NCI-H146 (cell line): Measurements from ENCODE around the gene UGT1A8.
"Not testable (repeated sequence)": the region's sequence is repeated elsewhere in the genome, so short reads cannot be mapped to it uniquely, and the experiment has no call there.

ENCODE experiments used
- DNase-seq: peaks from one replicate; lab custom pipeline; 2025; lab: John Stamatoyannopoulos, UW

UGT1A8 gene

DNA sequence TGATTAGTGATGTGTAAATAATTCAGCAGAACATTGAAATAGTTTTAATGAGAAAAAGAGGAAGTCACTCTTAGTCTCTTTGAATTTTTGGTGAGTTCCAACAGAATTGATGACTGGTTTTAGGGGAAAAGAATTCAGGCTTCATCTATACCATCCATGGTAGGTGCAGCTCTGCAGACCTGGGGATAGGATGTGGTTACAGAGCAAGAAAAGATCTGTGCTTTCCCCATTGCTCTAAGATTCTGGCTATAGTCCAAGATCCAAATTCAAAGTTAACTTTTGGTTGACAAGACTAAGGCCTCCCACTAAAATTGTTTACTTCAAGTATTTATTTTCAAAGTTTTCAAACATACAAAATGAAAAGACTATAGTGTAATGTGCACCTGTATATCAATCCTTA, 22.4 kb downstream of the UGT1A8 start:
- no peak for DNase-seq

GRCh38 chr2:233643128-233643527, 25.7 kb downstream of the UGT1A8 start:
- no peak for DNase-seq

DNA sequence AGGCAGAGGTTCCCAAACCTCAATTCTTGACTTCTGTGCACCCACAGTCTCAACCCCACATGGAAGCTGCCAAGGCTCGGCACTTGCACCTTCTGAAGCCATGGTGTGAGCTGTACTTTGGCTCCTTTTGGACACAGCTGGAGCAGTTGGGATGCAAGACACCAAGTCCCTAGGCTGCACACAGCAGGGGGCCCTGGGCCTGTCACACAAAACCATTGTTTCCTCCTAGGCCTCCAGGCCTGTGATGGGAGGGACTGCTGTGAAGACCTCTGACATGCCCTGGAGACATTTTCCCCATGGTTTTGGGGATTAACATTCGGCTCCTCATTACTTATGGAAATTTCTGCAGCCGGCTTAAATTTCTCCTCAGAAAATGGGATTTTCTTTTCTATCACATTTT, 28.6 kb downstream of the UGT1A8 start:
- not testable (repeated sequence) for DNase-seq

DNA sequence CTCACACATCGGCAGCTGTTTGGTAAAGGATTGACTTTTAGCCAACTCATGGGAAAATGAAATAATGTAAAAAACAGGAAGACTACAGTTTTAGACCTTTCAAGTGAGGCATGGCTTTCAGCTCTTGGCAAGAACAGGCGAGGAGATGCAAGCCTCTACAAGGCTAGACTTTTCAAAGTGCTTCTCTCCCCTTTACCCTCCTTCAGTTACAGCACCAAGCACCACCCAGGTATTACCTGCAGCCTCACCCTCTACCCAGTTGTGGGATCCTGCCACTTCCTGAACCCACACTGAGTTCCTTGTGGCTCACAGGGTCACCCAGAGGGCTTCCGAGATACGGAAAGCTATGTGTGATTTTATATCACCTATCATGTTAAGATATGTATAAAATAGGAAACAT, 33.5 kb downstream of the UGT1A8 start:
- DNase-seq = no peak

- DNase-seq = no peak
These were observed 34.0 kb downstream of the UGT1A8 start for GRCh38 chr2:233651430-233651829.

- no peak for DNase-seq
These were observed 37.1 kb downstream of the UGT1A8 start for GRCh38 chr2:233654501-233654900.

- DNase-seq = no peak
These were observed 37.6 kb downstream of the UGT1A8 start for GRCh38 chr2:233655043-233655442.

DNA sequence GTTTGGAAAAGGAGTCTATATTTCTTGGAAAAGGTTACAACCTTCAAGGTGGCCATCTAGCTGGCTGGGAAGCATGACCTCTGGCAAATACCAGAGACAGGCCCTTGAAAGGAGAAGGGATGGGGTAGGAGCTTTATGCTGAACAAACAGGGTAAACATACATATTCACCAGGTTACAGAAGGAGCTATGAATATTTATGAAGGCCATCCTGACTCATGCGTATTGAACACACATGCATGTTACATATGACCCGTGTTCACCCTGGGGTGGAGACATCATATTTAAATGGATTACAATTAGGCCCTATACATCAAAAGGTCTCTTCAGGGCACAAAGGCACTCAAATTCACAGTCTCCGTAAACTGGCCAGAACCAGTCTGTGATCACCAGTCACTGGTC, 38.5 kb downstream of the UGT1A8 start:
- not testable (repeated sequence) for DNase-seq

GRCh38 chr2:233656443-233656842, 39.0 kb downstream of the UGT1A8 start:
- no peak for DNase-seq

- DNase-seq = no peak
These were observed 41.2 kb downstream of the UGT1A8 start for GRCh38 chr2:233658610-233659009.

- DNase-seq = no peak
These were observed 46.5 kb downstream of the UGT1A8 start for GRCh38 chr2:233663911-233664310.

GRCh38 chr2:233668605-233669260, 51.3 kb downstream of the UGT1A8 start:
- DNase-seq = no peak

DNA sequence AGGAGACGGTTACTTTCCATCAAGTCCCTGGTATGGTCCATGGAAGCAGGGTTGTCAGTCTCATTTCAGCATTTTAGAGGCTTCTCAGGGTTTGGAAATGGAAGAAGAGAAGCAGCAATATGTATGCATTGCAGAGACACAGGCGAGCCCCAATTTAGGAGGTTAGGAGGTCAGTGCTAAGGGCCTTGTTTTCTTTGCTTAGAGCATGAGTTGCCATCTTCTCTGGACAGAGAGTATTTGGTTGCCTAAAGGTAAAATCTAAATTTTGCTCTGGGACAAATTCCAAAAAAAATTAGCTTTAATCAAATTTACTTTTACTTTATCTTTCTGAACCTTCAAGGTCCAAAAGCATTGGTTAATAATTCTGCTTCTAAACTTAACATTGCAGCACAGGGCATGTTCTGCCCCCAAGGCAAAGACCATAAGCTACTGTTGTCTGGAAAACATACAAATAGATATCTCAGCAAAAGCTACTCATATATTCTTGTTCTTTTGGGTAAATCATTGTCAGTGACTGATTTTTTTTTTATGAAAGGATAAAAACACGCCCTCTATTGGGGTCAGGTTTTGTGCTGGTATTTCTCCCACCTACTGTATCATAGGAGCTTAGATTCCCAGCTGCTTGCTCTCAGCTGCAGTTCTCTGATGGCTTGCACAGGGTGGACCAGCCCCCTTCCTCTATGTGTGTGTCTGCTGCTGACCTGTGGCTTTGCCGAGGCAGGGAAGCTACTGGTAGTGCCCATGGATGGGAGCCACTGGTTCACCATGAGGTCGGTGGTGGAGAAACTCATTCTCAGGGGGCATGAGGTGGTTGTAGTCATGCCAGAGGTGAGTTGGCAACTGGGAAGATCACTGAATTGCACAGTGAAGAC, 54.1 kb downstream of the UGT1A8 start, which contains the start of gene UGT1A9:
Gene UGT1A9, plus strand, starts transcription at position 609 of the 872 bp plus-strand sequence. Its CDS starts 37 bp downstream, at position 646.
- no peak for DNase-seq

DNA sequence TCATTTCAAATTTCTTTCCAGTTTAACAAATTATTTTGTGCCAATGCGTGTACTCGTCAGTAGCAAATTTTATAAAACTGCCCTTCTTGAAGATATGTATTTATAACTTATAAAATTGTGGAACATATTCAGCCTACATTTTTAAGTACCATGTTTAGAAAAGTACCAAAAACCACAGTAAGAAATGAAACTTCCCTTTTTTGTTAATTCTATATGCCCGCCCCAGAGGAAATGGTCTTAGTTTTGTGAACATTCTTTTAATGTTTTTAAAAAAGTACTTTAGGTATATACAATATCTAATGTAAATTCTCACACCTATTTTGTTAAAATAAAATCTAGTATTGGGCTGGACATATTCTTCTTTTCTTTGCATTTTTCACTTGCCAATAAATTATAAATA, 55.5 kb downstream of the UGT1A8 start:
- DNase-seq = no peak

DNA sequence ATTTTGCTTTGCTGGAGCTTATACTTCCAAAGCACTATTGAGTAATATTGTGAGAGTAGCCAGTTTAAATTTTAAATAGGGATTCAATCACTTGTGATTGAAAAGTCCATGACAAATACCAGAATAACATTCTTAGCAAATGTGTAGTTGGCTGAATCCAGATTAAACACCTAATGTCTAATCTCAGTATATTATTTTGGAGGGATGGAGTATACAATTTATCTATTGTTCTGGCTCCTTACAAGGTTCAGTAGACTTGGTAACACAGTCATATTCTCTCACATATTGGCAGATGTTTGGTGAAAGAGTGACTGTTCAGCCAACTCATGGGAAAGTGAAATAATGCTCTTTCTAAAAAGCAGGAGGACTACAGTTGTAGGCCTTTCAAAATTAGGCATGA, 56.5 kb downstream of the UGT1A8 start:
- no peak for DNase-seq

GRCh38 chr2:233674314-233674713, 56.9 kb downstream of the UGT1A8 start:
- DNase-seq = no peak

DNA sequence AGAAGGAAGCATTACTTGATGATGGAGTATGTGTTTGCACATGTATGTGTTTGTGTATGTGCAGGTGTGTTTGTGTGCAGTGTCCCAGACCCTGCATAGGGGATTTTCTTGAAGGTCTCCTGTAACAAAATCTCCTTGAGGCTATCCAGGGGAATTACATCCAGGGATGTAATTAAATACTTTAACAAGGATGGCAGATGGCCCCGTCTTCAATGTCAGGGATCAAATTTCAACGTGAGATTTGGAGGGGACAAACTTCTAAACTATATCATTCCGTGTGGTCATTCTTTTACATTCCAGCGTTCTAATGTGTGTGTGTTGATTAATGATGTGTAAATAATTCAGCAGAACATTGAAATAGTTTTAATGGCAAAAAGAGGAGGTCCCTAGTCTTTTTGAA, 57.6 kb downstream of the UGT1A8 start:
- no peak for DNase-seq

- no peak for DNase-seq
These were observed 58.6 kb downstream of the UGT1A8 start for GRCh38 chr2:233676046-233676445.

DNA sequence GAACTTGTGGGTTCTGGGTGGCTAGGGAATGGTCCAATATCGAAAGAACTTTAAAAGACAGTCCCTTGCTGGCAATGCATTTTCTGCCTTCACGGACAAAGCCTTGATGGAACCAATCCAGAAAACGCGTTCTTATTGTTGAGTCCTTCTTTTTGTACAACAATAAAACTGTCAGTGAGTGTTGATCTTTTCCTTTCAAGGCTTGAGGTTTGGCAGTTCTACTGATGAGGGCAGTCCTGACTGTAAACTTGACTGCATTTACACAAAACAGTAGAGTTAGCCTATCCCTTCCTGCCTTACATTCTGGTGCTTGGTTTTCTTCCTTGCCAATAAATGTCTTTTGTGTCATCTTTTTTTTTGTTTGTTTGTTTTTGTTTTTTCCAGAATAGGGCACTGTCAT, 61.8 kb downstream of the UGT1A8 start:
- no peak for DNase-seq

DNA sequence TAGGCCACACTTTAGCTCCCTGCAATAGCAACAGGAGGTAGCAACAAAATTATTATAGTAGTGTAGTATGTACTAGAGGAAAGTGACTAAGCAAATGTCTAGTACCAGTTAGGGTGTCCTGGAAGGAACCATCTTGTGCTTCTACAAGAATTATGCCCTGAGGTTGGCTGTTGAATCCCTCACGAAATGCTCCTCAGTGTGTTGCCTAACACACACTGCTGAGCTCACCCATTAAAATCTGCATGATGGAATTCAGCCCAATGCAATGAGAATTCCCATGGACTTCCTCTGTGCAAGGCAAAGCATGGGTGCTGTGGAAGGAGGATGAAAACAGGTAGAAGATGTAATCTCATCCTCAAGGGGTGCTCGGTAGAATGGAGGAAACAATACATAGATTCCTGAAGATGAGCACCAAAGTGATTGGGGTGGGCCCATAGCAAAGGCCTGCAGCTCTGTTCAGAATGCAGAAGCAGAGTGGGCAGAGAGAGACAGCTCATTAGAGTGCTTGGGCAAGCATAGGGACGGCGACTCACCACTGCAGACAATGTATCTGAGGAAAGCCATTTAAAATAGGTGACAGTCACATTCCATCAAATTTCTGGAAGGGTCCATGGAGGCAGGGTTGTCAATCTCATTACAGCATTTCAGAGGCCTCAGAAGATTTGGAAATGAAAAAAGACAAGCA, 63.1 kb downstream of the UGT1A8 start:
- DNase-seq = no peak

- DNase-seq = no peak
These were observed 64.2 kb downstream of the UGT1A8 start, which contains the start of gene UGT1A7 for GRCh38 chr2:233681521-233682099. Gene UGT1A7, plus strand, starts transcription at chr2:233681901. Its CDS starts 37 bp downstream, at chr2:233681938.

DNA sequence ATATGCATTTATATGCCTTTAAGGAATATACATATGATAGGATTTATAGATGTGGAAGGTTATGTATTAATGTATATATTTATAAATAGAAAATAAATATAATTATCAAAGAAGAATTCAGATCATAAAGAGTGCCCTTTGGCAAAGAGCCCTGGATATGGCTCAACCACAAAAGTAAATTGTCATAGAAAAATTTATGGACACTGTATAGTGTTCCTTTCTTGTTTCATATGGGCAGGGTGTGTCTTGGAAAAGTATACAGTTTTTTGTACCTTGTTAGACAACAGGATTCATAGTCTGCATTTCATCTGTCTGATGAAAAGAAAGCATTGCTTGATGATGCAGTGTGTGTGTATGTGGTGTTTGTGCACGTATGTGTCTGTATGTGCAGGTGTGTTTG, 67.2 kb downstream of the UGT1A8 start:
- no peak for DNase-seq
